Ovary (tissue), 3 donors: ENCODE measurements around the gene FAF2.

ENCODE experiments used
- CTCF ChIP-seq, 3 donors: fragments of 450-650 bp in 2 of 3; fragments of 200-600 bp in 1 of 3; IDR thresholded peaks; one replicate each; pipeline versions ENCODE4 v1.5.1 to v1.8.0; 2016 to 2022; ENCODE audit warnings: antibody characterized with exemption in 3 of 3, mild to moderate bottlenecking in 1 of 3
- EP300 ChIP-seq: sonication (generic); formaldehyde crosslinking; IDR thresholded peaks from one replicate; pipeline ENCODE4 v1.6.1; 2017; ENCODE audit warnings: antibody characterized with exemption
- POLR2A ChIP-seq: fragments of 450-650 bp; IDR thresholded peaks from one replicate; pipeline ENCODE4 v1.6.1; 2017; ENCODE audit warnings: antibody characterized with exemption, mild to moderate bottlenecking, moderate library complexity
- donor health status: DM: no; HTN: no; CAD: no.

- TF ChIP-seq CTCF (IDR thresholded peaks at IDR 0.05) (no peak), EP300 (no peak), POLR2A (no peak)
Measured at GRCh38 chr5:176414704-176415103, 33.5 kb upstream of the FAF2 start.
